ENCODE results near the gene PDCD1LG2.
"Not testable (repeated sequence)": the region's sequence is repeated elsewhere in the genome, so short reads cannot be mapped to it uniquely, and the experiment has no call there.

PDCD1LG2 gene

GRCh38 chr9:5493679-5494511 lies 16.4 kb upstream of the PDCD1LG2 start:
- peak; percentile 60 for DNase-seq (ENCODE audit: low spot score)

DNA sequence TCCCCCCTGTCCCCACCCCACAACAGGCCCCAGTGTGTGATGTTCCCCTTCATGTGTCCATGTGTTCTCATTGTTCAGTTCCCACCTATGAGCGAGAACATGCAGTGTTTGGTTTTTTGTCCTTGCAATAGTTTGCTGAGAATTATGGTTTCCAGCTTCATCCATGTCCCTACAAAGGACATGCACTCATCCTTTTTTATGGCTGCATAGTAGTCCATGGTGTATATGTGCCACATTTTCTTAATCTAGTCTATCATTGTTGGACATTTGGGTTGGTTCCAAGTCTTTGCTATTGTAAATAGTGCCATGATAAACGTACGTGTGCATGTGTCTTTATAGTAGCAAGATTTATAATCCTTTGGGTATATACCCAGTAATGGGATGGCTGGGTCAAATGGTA lies 15.6 kb upstream of the PDCD1LG2 start:
- not testable (repeated sequence) for DNase-seq (ENCODE audit: low spot score)

DNA sequence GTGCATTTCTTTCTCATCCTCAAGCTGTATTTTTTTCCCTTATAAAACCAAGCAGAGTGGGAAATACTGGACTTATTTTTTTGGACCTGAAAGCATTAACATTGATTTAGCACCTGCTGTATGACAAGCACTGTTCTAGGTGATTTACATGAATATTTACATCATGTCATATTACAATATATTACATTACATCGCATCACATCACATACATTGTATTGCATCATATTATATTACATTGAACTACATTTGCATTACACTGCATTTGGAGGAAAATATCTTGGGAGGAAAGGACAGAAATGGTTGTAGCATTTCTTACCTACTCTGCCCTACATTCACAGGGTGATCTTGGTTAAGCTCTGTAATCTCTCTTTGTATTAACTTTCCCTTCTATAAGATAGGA lies 11.2 kb upstream of the PDCD1LG2 start:
- DNase-seq (ENCODE audit: low spot score) = no peak

DNA sequence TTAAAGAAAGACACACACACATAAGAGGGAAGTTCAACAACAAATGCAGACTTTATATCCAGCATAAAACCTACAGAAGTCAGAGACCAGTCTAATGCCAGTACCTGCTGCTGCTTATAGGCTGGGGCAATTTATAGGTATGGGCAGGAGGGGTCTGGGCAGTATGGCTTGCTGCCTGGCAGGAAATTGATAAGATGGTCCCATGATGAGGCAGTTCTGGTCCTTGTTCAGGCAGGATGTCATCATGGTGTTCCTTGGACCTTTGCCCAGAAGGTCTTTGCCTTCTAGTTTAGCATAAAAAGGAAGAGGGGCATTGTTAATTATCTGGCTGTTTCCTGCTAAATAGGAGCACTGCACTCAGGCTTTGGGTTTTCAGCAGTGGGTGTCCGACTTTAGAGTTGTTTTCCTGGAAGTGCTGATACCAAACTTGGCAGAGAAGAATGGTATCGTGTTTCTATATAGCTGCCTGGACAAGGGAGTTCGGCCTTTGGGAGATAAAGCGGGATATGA lies 10.4 kb upstream of the PDCD1LG2 start:
- DNase-seq (ENCODE audit: low spot score) = no peak

DNA sequence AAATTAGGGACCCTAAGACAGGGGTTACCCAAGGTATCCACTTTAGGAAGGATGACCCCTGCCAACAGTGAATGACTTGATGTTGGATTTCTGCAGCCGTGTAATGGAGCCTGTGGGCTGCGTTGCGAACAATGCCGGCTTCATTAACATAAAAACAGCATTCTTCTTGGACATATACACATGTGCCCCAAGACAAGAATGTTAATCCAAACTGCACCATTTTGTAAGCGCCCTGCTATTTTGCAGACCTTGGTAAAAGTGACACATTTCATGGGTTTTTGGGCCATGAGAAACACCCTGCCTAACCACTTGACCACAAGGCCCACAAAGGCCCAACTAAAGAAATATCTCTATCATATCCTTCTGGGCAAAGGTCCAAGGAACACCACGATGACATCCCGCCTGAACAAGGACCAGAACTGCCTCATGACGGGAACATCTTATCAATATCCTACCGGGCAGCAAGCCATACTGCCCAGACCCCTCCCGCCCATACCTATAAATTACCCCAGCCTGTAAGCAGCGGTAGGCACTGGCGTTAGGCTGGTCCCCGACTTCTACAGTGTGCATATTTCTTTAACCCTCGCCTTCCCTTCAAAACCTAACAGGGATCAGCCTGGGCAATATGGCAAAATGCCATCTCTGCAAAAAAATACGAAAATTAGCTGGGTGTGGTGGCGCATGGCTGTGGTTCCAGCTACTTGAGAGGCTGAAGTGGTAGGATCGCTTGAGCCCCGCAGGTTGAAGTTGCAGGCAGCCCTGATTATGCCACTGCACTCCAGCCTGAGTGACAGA lies 9.7 kb upstream of the PDCD1LG2 start:
- DNase-seq (ENCODE audit: low spot score) = no peak

DNA sequence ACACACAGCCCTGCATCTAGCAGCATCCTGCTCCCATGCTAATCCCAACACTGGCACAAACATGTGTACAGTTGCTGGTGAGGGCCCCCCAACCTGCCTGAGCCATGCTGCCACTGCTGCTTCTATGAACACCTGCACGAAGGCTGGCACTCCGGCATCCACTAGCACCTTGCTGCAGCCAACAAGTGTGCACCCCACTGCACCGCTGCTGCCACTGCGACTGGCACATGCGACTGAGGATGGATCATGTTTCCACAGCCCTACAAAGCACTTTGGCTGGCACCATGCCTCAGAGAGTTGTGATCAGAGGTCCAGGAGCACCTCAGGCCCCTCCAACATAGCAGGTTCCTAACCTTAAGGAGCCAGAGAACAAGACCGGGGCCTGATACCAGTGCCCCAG lies 7.8 kb upstream of the PDCD1LG2 start:
- no peak for DNase-seq (ENCODE audit: low spot score)

DNA sequence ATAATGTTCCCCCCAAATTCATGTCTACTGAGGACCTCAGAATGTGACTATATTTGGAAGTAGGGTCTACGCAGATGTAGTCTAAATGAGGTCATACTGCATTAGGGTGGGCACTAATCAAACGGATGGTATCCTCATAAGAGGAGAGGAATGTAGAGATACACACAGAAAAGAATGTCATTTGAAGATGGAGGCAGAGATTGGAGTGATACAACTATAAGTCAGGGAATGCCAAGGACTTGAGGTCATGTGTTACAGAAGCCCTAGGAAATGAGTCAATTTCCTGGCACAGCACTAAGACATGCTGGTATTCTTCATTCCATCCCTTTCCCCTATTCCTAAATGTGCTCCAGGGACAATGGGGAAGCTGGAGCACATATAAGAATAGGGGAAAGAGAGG lies 758 bp upstream of the PDCD1LG2 start:
- DNase-seq (ENCODE audit: low spot score) = peak; percentile 65

GRCh38 chr9:5510989-5511388 lies 658 bp downstream of the PDCD1LG2 start:
- DNase-seq (ENCODE audit: low spot score) = no peak

DNA sequence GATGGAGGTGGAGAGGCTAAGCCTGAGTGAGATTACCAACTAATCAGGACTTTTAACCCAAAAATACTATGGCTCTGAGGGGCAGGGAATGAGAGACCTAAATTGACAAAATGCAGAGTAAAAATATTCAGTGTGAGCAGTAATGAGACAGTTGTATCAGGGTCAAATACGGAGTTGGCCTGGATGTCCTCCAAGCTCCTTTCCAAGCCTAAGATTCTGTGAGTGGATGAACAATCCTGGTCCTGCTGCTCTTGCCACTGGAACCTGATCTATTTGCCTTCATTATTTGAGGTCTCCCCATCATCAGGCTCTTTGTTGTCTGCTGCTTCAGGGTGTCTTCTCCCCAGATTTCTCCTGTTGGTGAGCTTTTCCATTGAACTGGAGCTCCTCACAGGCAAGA lies 1.1 kb downstream of the PDCD1LG2 start:
- no peak for DNase-seq (ENCODE audit: low spot score)

GRCh38 chr9:5511935-5512580 lies 1.7 kb downstream of the PDCD1LG2 start:
- no peak for DNase-seq (ENCODE audit: low spot score)

DNA sequence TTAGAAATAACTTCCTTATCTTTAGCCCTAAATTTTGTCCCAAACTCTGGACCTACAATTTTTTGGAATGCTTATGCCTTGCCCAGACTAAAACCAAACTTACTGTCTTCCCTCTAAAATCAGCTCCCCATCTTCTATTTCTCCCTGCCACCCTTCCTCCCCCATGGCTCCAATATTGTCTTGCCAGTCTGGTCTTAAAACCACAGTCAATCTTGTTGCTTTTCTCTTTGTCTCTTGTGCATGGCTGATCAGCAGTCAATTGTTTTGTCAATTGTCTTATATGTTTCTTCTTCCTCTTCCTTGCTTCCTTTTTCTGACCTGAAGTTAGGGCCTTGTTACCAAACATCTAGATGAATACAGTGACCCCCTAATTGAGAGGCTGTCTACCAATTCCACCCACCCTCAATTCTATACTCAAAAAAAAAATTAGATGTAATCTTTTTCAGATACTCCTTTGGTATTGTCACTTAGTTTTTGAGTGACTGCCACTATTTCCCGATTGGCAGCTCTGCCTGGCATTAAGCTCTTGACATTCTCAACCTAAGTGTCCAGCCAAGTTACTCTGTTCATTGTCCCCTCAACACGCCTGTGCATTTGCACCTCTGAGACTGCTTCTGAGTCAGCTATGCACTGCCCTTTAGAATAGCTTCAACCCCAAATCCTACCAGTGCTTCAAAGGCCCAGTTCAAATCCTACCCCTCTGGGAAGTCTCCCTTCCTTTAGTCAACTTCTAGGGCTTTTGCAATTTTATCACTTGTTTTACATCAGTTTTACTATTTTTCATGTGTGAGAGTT lies 2.5 kb downstream of the PDCD1LG2 start:
- DNase-seq (ENCODE audit: low spot score) = no peak

GRCh38 chr9:5513966-5514616 lies 3.8 kb downstream of the PDCD1LG2 start:
- DNase-seq (ENCODE audit: low spot score) = no peak

DNA sequence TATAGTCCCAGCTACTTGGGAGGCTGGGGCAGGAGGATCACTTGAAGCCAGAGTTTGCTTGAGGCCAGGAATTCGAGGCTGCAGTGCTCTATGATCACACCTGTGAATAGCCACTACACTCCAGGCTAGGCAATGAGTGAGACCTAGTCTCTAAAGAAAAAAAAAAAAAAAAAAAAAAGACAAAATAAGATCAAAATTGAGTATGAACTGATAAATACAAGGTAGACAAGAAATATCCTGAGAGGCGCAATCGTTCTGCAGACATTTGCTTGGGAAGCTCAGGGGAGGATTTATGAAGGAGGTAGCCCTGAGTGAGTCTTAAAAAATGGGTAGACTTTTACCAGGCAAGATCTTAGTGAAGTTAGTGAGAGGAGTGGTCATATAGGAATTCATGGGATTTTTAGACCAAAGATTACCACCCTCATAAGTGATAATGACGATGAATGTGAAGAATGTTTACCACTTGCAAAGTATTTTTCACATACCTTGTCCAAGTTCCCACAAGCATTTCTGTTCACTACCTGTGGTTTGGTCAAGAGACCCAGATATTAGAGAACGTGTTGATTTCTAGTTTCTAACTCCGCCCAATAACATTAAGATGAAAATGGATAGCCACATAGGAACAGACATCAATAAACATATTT lies 4.4 kb downstream of the PDCD1LG2 start:
- DNase-seq (ENCODE audit: low spot score) = no peak

DNA sequence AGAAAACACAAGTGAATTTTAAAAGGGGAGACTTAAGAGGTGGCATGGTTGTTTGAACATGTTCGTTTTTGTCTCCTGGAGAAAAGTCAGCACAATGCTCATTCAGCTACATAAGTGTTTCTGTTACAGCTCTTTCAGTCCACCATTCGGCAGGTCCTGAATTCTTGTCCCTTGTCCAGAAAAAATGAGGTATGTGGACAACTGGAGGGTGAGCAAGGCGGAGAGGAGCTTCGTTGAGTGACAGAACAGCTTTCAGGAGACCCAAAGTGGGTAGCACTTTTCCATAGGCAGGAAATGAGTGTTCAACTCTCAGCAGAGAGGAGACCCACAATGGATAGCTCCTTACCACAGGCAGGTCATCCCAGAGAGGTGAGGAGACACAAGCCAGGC lies 4.9 kb downstream of the PDCD1LG2 start:
- DNase-seq (ENCODE audit: low spot score) = no peak

DNA sequence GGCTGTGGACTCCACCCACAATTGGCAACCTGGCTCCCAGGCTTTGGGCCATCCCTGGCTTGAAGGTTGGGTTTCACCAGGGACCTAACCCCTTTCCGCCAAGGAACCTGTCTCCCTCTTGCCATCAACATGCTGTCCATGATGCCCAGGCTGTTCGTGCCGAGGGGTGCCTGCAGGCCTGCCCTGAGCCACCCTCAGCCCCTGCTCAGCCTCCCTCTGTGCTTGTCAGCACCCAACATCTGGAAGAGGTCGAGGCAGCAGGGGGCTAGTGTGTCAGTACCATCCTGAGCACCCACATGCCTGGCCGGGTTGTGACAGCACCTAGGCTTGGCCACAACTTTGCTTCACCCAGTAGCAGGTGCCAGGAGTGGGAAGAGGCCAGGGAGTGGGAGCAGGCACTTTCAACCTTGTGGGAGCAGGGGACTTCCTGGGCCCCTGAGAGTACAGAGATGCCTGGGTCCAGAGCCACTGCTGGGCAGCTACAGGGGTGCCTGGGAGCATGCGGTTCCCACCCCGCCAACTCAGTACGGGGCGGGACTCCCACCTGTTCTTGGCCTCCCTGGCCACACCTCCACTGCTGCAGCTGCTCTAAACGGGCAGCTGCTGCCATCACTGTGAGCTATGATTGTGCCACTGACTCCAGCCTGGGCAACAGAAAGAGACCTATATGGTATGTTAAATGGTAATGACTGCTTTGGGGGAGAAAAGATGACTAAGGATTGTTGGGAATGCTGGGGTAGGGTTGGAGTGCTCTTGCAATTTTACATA lies 6.3 kb downstream of the PDCD1LG2 start:
- no peak for DNase-seq (ENCODE audit: low spot score)

GRCh38 chr9:5518171-5518936 lies 8.0 kb downstream of the PDCD1LG2 start:
- peak; percentile 68 for DNase-seq (ENCODE audit: low spot score)

DNA sequence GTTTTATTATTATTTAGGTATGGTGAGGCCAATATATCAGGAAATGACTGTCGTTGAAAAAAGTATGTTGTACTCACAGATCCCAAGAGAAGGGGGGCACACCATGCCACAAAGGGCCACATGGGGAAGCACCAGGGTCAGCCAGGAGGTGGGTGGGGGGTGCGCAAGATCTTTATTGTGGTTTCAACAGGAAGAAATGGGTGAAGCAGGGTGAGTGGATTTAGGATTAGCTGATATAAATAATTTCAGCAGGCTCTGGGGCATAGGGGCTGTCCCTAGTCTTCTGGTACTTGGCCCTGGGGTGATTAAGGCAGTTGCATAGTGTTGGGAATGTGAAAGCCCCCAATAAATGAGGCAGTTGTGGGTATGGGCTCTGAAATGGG lies 8.6 kb downstream of the PDCD1LG2 start:
- DNase-seq (ENCODE audit: low spot score) = no peak

- no peak for DNase-seq (ENCODE audit: low spot score)
These were observed 13.8 kb downstream of the PDCD1LG2 start for GRCh38 chr9:5524090-5524489.

- no peak for DNase-seq (ENCODE audit: low spot score)
These were observed 19.4 kb downstream of the PDCD1LG2 start for GRCh38 chr9:5529683-5530221.
